Ishikawa (cell line): ENCODE measurements around the gene FAHD1.

Experiments used
- CEBPB ChIP-seq: IDR thresholded peaks from 2 replicates; pipeline ENCODE4 v1.6.1; 2012
- CREB1 ChIP-seq: IDR thresholded peaks from 2 replicates; pipeline ENCODE4 v1.6.1; 2012; ENCODE audit warnings: low read depth
- EGR1 ChIP-seq: IDR thresholded peaks from 2 replicates; pipeline ENCODE4 v1.6.1; 2012
- EP300 ChIP-seq: IDR thresholded peaks from 2 replicates; pipeline ENCODE4 v1.6.1; 2012; ENCODE audit warnings: borderline replicate concordance
- FOXM1 ChIP-seq: IDR thresholded peaks from 2 replicates; pipeline ENCODE4 v1.6.1; 2012; ENCODE audit warnings: low read depth, borderline replicate concordance
- MAX ChIP-seq: IDR thresholded peaks from 2 replicates; pipeline ENCODE4 v1.6.1; 2012
- NFIC ChIP-seq: IDR thresholded peaks from 2 replicates; pipeline ENCODE4 v1.6.1; 2012
- RAD21 ChIP-seq: IDR thresholded peaks from 2 replicates; pipeline ENCODE4 v1.6.1; 2012; ENCODE audit warnings: low read depth
- REST ChIP-seq: IDR thresholded peaks from 2 replicates; pipeline ENCODE4 v1.6.1; 2012; ENCODE audit warnings: low read depth, mild to moderate bottlenecking
- TAF1 ChIP-seq: IDR thresholded peaks from 2 replicates; pipeline ENCODE4 v1.6.1; 2012; ENCODE audit warnings: low read depth, mild to moderate bottlenecking
- TCF12 ChIP-seq: IDR thresholded peaks from 2 replicates; pipeline ENCODE4 v1.6.1; 2012; ENCODE audit warnings: low read depth
- TEAD4 ChIP-seq: IDR thresholded peaks from 2 replicates; pipeline ENCODE4 v1.6.1; 2012
- YY1 ChIP-seq: IDR thresholded peaks from 2 replicates; pipeline ENCODE4 v1.6.1; 2012; ENCODE audit warnings: low read depth
- ZBTB7A ChIP-seq: IDR thresholded peaks from 2 replicates; pipeline ENCODE4 v1.6.1; 2012; ENCODE audit warnings: low read depth
- TF ChIP-seq, protein P1 (sequence below): IDR thresholded peaks from 2 replicates; pipeline ENCODE4 v1.6.1; 2012

The FAHD1 gene

GRCh38 chr16:1812732-1813163, 14.3 kb upstream of the FAHD1 start:
- peak; percentile 98 for TF ChIP-seq EGR1
- TF ChIP-seq REST = no peak
- TF ChIP-seq CREB1 = no peak
- TF ChIP-seq, protein P1, sequence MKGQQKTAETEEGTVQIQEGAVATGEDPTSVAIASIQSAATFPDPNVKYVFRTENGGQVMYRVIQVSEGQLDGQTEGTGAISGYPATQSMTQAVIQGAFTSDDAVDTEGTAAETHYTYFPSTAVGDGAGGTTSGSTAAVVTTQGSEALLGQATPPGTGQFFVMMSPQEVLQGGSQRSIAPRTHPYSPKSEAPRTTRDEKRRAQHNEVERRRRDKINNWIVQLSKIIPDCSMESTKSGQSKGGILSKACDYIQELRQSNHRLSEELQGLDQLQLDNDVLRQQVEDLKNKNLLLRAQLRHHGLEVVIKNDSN = peak; percentile 41; the same call in 1 of the 2 replicates
- TF ChIP-seq FOXM1 = no peak
- TF ChIP-seq RAD21 = peak; percentile 78
- TF ChIP-seq EP300 = no peak
- TF ChIP-seq YY1 = peak; percentile 36; the same call in 1 of the 2 replicates
- TF ChIP-seq TCF12 = 0 out of 2 replicates have a peak, but pooled peaks have one; percentile 47
- TF ChIP-seq TAF1 = no peak
- TF ChIP-seq MAX = peak; percentile 93
- TF ChIP-seq ZBTB7A = no peak
- TF ChIP-seq NFIC = peak; percentile 45
- no peak for TF ChIP-seq CEBPB
- peak; percentile 39; the same call in 1 of the 2 replicates for TF ChIP-seq TEAD4

DNA sequence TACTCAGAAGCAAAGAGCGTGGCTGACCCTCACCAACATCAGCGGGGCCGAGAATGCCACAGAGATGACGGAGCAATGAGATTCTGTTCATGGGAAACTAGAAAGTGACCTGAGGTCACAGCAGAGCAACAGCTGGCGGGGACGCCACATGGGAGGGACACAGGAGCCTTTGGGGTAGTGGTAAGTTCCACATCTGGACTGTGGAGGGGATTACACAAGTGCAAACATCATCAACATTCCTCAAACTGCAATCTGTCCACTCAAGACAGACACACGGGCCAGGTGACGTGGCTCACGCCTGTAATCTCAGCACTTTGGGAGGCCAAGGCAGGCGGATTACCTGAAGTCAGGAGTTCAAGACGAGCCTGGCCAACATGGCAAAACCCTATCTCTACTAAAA, 11.5 kb upstream of the FAHD1 start:
- no peak for TF ChIP-seq ZBTB7A
- no peak for TF ChIP-seq TEAD4
- TF ChIP-seq EP300 = no peak
- no peak for TF ChIP-seq NFIC
- TF ChIP-seq REST = no peak
- no peak for TF ChIP-seq EGR1
- TF ChIP-seq MAX = no peak
- TF ChIP-seq, protein P1 = no peak
- TF ChIP-seq YY1 = no peak
- no peak for TF ChIP-seq RAD21
- no peak for TF ChIP-seq CEBPB
- no peak for TF ChIP-seq CREB1
- no peak for TF ChIP-seq FOXM1
- TF ChIP-seq TCF12 = no peak
- no peak for TF ChIP-seq TAF1

- TF ChIP-seq CREB1 (no peak), ZBTB7A (no peak), CEBPB (no peak), NFIC (no peak), RAD21 (no peak), REST (no peak), MAX (no peak), TCF12 (no peak), YY1 (no peak), FOXM1 (no peak), TAF1 (no peak), EGR1 (no peak)
Observed at GRCh38 chr16:1816396-1817275, 10.4 kb upstream of the FAHD1 start.

GRCh38 chr16:1817276-1817589, 9.8 kb upstream of the FAHD1 start:
- TF ChIP-seq TAF1 (no peak), CEBPB (no peak), REST (no peak), TCF12 (no peak), FOXM1 (no peak), NFIC (no peak)
